ENCODE measurements around the gene APRT. TPM values are rescaled to one million over a fixed set of nuclear protein-coding genes. Genes with fewer than 3 reads are reported as not detected.

The APRT gene
- total and polyA plus RNA-seq, 9 of the 15 experiments (the other 6 are each of a cell fraction or from before 2014, with no cell fraction given), result 41.7 to 409 (median 146) TPM

DNA sequence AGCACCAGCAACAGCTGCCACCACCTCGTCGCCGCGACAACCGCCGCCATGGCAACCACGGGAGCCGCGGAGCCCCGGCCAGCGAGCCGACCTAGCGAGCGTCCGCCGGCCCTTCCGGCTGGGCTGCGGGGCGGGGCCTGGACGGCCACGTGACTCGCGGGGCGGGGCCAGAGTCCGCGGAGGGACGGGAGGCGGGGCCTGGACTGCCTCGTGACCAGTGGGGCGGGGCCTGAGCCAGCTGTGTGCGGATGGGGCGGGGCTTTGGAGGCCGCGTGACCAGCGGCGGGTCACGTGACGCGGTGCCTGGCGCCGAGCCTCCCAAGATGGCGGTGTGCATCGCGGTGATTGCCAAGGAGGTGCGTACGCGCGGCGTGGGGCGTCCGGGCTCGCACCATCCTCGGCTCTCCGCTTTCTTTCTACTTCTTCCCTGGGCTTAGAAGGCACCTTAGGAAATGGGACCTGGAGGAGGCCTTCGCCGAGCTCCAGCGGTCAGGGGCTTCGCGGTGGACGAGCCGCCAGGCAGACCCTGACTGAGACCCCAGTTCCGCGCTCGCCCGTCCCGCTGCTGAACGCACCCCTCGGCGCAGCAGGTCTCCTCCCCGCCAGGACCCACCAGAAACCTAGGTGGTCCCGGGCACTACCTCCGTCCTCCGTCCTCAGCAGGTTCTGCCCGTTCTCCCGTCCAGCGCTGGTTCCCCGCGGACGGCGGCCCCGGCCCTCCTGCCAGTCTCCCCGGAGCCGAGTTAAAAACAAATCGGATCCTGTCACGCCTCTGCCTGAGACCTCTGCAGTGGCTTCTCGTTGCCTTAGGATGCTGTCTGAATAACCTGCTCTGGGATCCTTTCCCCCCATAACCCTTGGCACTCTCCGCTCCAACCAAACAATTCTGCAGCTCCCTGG, 45.4 kb upstream of the APRT start, which contains the start of the genes GALNS and TRAPPC2L (continued):
- TF ChIP-seq DPF2 (IDR thresholded peaks at IDR 0.05), result no peak

DNA sequence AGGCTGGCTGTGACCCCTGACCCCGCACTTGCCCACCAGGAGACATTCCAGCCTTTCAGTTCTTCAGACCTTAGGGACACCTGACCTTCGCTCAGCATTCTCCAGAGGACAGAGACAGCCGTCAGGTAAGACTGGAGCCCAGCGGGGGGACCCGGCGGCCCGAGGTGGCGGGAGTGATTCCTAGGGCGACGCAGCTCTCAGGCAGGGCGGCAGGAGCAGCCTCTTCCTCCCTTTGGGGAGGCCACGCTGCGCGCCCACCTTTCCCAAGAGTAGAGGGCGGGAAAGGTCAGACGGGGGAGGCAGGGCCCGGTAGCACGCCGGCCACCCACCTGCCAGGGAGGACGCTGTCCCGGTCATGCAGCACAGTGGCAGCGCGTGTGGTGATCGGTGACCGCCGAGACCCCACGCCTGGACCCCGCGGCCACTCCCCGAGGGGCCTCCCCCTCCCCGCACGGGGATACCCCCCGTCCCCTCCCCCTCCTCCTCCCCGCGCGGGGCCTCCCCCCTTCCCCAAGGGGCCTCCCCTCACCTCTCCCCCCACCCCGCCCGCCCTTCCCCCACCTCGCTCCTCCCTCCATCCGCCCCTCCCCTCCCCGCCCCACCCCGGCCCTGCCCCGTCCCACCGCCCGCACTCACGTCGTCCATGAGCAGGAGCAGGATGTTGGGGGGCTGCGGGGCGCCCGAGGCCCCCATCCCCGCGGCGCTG, 44.5 kb upstream of the APRT start:
- TF ChIP-seq NUFIP1 (IDR thresholded peaks at IDR 0.05; ENCODE audit: partially characterized antibody) (no peak), RBM15 (IDR thresholded peaks at IDR 0.05; ENCODE audit: insufficient read depth, low read length) (no peak), ZNF561 (CRISPR knock-in tag; conservative IDR thresholded peaks at IDR 0.05) (no peak), FIP1L1 (IDR thresholded peaks at IDR 0.05; ENCODE audit: low read depth, low read length, poor library complexity, severe bottlenecking) (peak; percentile 3), RB1 (IDR thresholded peaks at IDR 0.05; ENCODE audit: low read depth) (0 out of 2 replicates have a peak, but pooled peaks have one; percentile 10), PCBP1 (IDR thresholded peaks at IDR 0.05; ENCODE audit: low read depth, low read length, poor library complexity, severe bottlenecking) (no peak), E2F6 (IDR thresholded peaks at IDR 0.05; ENCODE audit: borderline replicate concordance in 1 of 2, extremely low read depth in 1 of 2, insufficient read depth in 1 of 2, insufficient read length in 1 of 2, low read depth in 1 of 2, low read length in 1 of 2, poor library complexity in 1 of 2, severe bottlenecking in 1 of 2) (peak in 1 of 2 experiments; percentile 48), ETS2 (tag; IDR thresholded peaks at IDR 0.05; ENCODE audit: borderline replicate concordance, poor library complexity, severe bottlenecking) (no peak), NR2C1 (IDR thresholded peaks at IDR 0.05) (peak; percentile 39; the same call in 1 of the 2 replicates), NR2C1 (tag; IDR thresholded peaks at IDR 0.05) (peak; percentile 63; the same call in 1 of the 2 replicates), HLTF (IDR thresholded peaks at IDR 0.05) (no peak), ZKSCAN8 (CRISPR knock-in tag; IDR thresholded peaks at IDR 0.05) (no peak), HMGN3 (IDR thresholded peaks at IDR 0.05; ENCODE audit: borderline replicate concordance, extremely low read depth, insufficient read length, low read depth, low read length) (peak; percentile 34)
- TF ChIP-seq, protein P1, sequence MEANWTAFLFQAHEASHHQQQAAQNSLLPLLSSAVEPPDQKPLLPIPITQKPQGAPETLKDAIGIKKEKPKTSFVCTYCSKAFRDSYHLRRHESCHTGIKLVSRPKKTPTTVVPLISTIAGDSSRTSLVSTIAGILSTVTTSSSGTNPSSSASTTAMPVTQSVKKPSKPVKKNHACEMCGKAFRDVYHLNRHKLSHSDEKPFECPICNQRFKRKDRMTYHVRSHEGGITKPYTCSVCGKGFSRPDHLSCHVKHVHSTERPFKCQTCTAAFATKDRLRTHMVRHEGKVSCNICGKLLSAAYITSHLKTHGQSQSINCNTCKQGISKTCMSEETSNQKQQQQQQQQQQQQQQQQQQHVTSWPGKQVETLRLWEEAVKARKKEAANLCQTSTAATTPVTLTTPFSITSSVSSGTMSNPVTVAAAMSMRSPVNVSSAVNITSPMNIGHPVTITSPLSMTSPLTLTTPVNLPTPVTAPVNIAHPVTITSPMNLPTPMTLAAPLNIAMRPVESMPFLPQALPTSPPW (CRISPR knock-in tag; IDR thresholded peaks at IDR 0.05), result peak; percentile 88
- 15% methylated on average over 24 of the region's 53 CpGs for WGBS (ENCODE audit: insufficient coverage, low coverage, missing lambda C conversion rate)
- H3K4me2 ChIP-seq (ENCODE audit: insufficient read depth, low read length), result peak overlapping the region; percentile 76
- no peaks in the 10 kb centered on the region for H3K9me3 ChIP-seq (replicated peaks; ENCODE audit: control insufficient read depth, insufficient read depth, low read depth, low read length)
- H4K20me1 ChIP-seq (replicated peaks; ENCODE audit: control insufficient read depth, insufficient read depth, low read length), result no peaks in the 10 kb centered on the region; the same call in 1 of the 2 replicates
- ChIA-PET POLR2A (interaction anchor here (0.6 to 0.9 kb wide), 5 partner anchors 9 to 311 kb away, joined by 3 to 4 read pairs (median 3); no protein-coding TSS in a partner anchor), CTCF (ENCODE audit: low intra/inter-chr PET ratio) (no interaction called here)
- H3K36me3 ChIP-seq (ENCODE audit: control insufficient read depth, insufficient read depth, low read length), result peaks cover 38% of the 10 kb centered on the region; the same call in 2 of the 3 replicates
- peaks cover 23% of the 10 kb centered on the region for H3K79me2 ChIP-seq (ENCODE audit: control insufficient read depth, insufficient read depth, low read length)
- no peaks in the 10 kb centered on the region for H3K27me3 ChIP-seq (ENCODE audit: control insufficient read depth in 2 of 2, insufficient read depth in 2 of 2, low read length in 2 of 2)
- FAIRE-seq, result no peak
- DNase-seq (ENCODE audit: extremely low read depth in 1 of 4, low spot score in 3 of 4), result peak in 3 of 4 experiments; percentile 40 to 89 (median 89)
- ATAC-seq, result peak; percentile 5; the same call in 1 of the 3 replicates
- peak overlapping the region; percentile 31; the same call in 1 of the 3 replicates for H3K27ac ChIP-seq (ENCODE audit: extremely low read depth, low read depth, low read length)
- peak overlapping the region; percentile 31 to 93; a peak in 3 of 4 replicates for H3K9ac ChIP-seq (ENCODE audit: insufficient read depth in 1 of 2, low read depth in 2 of 2, low read length in 2 of 2)
- peak overlapping the region; percentile 69 for H3K4me3 ChIP-seq
- in situ Hi-C loops (cut with MboI) (no loop called here), intact Hi-C loops (cut with micrococcal nuclease) (loop anchor here (2.0 kb wide), 1 partner anchor 43 kb away; no protein-coding TSS in a partner anchor)
- no TSS peak for BruUV-seq (replicated peaks)
- H3K4me1 ChIP-seq (replicated peaks in 1 of 2; ENCODE audit: control insufficient read depth in 2 of 2, insufficient read depth in 2 of 2, low read length in 2 of 2), result peaks cover 8 to 45% of the 10 kb centered on the region in 2 experiments
- H3K9me1 ChIP-seq (ENCODE audit: control insufficient read depth, insufficient read depth, low read length), result peaks cover 6% of the 10 kb centered on the region
- H2AFZ ChIP-seq (ENCODE audit: low read depth, low read length), result peak overlapping the region; percentile 72; the same call in 1 of the 2 replicates
